ENCODE measurements around the gene PRAME.

Gene PRAME

GRCh38 chr22:22598144-22598543 lies 39.1 kb upstream of the PRAME start:
- H3K4me3 ChIP-seq (ENCODE audit: low read depth, low read length) = no peak overlapping the region
- no peak for TF ChIP-seq CTCF (IDR thresholded peaks at IDR 0.05; ENCODE audit: insufficient read depth, low read depth, low read length, missing control alignments)
- no peak for DNase-seq (ENCODE audit: low read depth)

- no peak for TF ChIP-seq CTCF (IDR thresholded peaks at IDR 0.05; ENCODE audit: insufficient read depth, low read depth, low read length, missing control alignments)
- DNase-seq (ENCODE audit: low read depth) = no peak
- H3K4me3 ChIP-seq (ENCODE audit: low read depth, low read length) = no peak overlapping the region
These were observed 36.2 kb upstream of the PRAME start for GRCh38 chr22:22595001-22595835.

- peak; percentile 75 for DNase-seq (ENCODE audit: low read depth)
- no peak overlapping the region for H3K4me3 ChIP-seq (ENCODE audit: low read depth, low read length)
- peak; percentile 63 for TF ChIP-seq CTCF (IDR thresholded peaks at IDR 0.05; ENCODE audit: insufficient read depth, low read depth, low read length, missing control alignments)
These were observed 35.0 kb upstream of the PRAME start for GRCh38 chr22:22593964-22594656.

GRCh38 chr22:22593250-22593649 lies 34.2 kb upstream of the PRAME start:
- TF ChIP-seq CTCF (IDR thresholded peaks at IDR 0.05; ENCODE audit: insufficient read depth, low read depth, low read length, missing control alignments) = no peak
- no peak for DNase-seq (ENCODE audit: low read depth)
- H3K4me3 ChIP-seq (ENCODE audit: low read depth, low read length) = no peak overlapping the region

- H3K4me3 ChIP-seq (ENCODE audit: low read depth, low read length) = no peak overlapping the region
- no peak for TF ChIP-seq CTCF (IDR thresholded peaks at IDR 0.05; ENCODE audit: insufficient read depth, low read depth, low read length, missing control alignments)
- no peak for DNase-seq (ENCODE audit: low read depth)
These were observed 32.6 kb upstream of the PRAME start for GRCh38 chr22:22591348-22592299.

- H3K4me3 ChIP-seq (ENCODE audit: low read depth, low read length) = no peak overlapping the region
- TF ChIP-seq CTCF (IDR thresholded peaks at IDR 0.05; ENCODE audit: insufficient read depth, low read depth, low read length, missing control alignments) = no peak
- DNase-seq (ENCODE audit: low read depth) = no peak
These were observed 31.2 kb upstream of the PRAME start for GRCh38 chr22:22590136-22590891.

Measured in GM12865 (cell line).